HFFc6 (cell line): ENCODE measurements around the gene ENTPD2. TPM values are rescaled to one million over a fixed set of nuclear protein-coding genes. Genes with fewer than 3 reads are reported as not detected.
"Not testable (repeated sequence)": the region's sequence is repeated elsewhere in the genome, so short reads cannot be mapped to it uniquely, and the experiment has no call there.

ENCODE experiments used
- DNase-seq: peaks from one replicate; pipeline ENCODE4 v3.0.0-alpha.2; 2018
- H3K27ac Mint-ChIP-seq: 2 replicates; pipeline ENCODE4 v1.8.0; 2020; ENCODE audit warnings: mild to moderate bottlenecking, mixed read lengths
- H3K27me3 Mint-ChIP-seq: 2 replicates; pipeline ENCODE4 v1.8.0; 2021; ENCODE audit warnings: mild to moderate bottlenecking, moderate library complexity, mixed read lengths; ENCODE audit not compliant: insufficient read depth
- H3K36me3 Mint-ChIP-seq: 2 replicates; pipeline ENCODE4 v1.8.0; 2021; ENCODE audit warnings: low read depth, mixed read lengths
- H3K4me1 Mint-ChIP-seq: 2 replicates; pipeline ENCODE4 v1.8.0; 2020; ENCODE audit warnings: low read depth, mixed read lengths
- H3K4me3 Mint-ChIP-seq: 2 replicates; pipeline ENCODE4 v1.8.0; 2020; ENCODE audit warnings: mild to moderate bottlenecking, moderate library complexity, mixed read lengths
- H3K9me3 Mint-ChIP-seq: 2 replicates; pipeline ENCODE4 v1.8.0; 2020; ENCODE audit warnings: mild to moderate bottlenecking, mixed read lengths
- CTCF ChIP-seq: fragments of 200-600 bp; sonication (generic); IDR thresholded peaks from 2 replicates; pipeline ENCODE4 v1.5.0; 2021; ENCODE audit warnings: antibody characterized with exemption, mild to moderate bottlenecking
- total RNA-seq, 6 experiments: library from RNA; stranded (reverse); fragmentation: NEBNext Ultra II Directional; extraction: Animal tissue kit (Norgen Biotek cat#: 25700); gene quantifications; 2 replicates in 1 of 6; 3 replicates in 5 of 6; pipeline ENCODE4 v1.2.3, GENCODE V29; 2021

The ENTPD2 gene
- total RNA-seq, 6 experiments from 2014 or later, result 0.12 to 0.28 (median 0.16) TPM; not detected in 3

- TF ChIP-seq CTCF, result peak; percentile 98
- peaks cover 6% of the 10 kb centered on the region for H3K4me1 Mint-ChIP-seq
Observed at GRCh38 chr9:137064027-137064879, 10.4 kb upstream of the ENTPD2 start.

GRCh38 chr9:137063311-137064026 lies 9.6 kb upstream of the ENTPD2 start:
- Mint-ChIP-seq H3K4me1 (peaks cover 6% of the 10 kb centered on the region), H3K9me3 (no peaks in the 10 kb centered on the region), H3K27ac (no peak overlapping the region), H3K4me3 (no peak overlapping the region), H3K27me3 (peaks cover 1% of the 10 kb centered on the region; the same call in 1 of the 2 replicates), H3K36me3 (no peaks in the 10 kb centered on the region)
- TF ChIP-seq CTCF, result no peak
- DNase-seq, result no peak

More at GRCh38 chr9:137064027-137064879, 10.4 kb upstream of the ENTPD2 start:
- DNase-seq, result no peak
- H3K27ac Mint-ChIP-seq, result no peak overlapping the region
- no peaks in the 10 kb centered on the region for H3K9me3 Mint-ChIP-seq
- H3K4me3 Mint-ChIP-seq, result no peak overlapping the region
- H3K27me3 Mint-ChIP-seq, result peaks cover 1% of the 10 kb centered on the region; the same call in 1 of the 2 replicates
- no peaks in the 10 kb centered on the region for H3K36me3 Mint-ChIP-seq

- not testable (repeated sequence) for H3K36me3 Mint-ChIP-seq, H3K4me1 Mint-ChIP-seq, DNase-seq, H3K9me3 Mint-ChIP-seq, H3K27ac Mint-ChIP-seq, H3K27me3 Mint-ChIP-seq, H3K4me3 Mint-ChIP-seq
Observed at GRCh38 chr9:137062798-137063197, 8.9 kb upstream of the ENTPD2 start.

- H3K36me3 Mint-ChIP-seq, result no peaks in the 10 kb centered on the region
- H3K4me1 Mint-ChIP-seq, result no peaks in the 10 kb centered on the region; the same call in 1 of the 2 replicates
- no peak overlapping the region for H3K4me3 Mint-ChIP-seq
- no peaks in the 10 kb centered on the region for H3K9me3 Mint-ChIP-seq
- no peak for TF ChIP-seq CTCF
- H3K27ac Mint-ChIP-seq, result no peak overlapping the region
- peaks cover 7% of the 10 kb centered on the region for H3K27me3 Mint-ChIP-seq
- DNase-seq, result no peak
Observed at GRCh38 chr9:137062384-137062783, 8.5 kb upstream of the ENTPD2 start.

GRCh38 chr9:137058521-137059234 lies 4.8 kb upstream of the ENTPD2 start:
- Mint-ChIP-seq H3K9me3 (no peaks in the 10 kb centered on the region), H3K4me1 (peaks cover 6% of the 10 kb centered on the region), H3K4me3 (no peak overlapping the region), H3K36me3 (no peaks in the 10 kb centered on the region), H3K27me3 (peaks cover 8% of the 10 kb centered on the region), H3K27ac (no peak overlapping the region)
- no peak for DNase-seq
- TF ChIP-seq CTCF, result no peak
